SJCRH30 (cell line): ENCODE measurements around the gene PHYH. TPM values are rescaled to one million over a fixed set of nuclear protein-coding genes. Genes with fewer than 3 reads are reported as not detected.
"Not testable (repeated sequence)": the region's sequence is repeated elsewhere in the genome, so short reads cannot be mapped to it uniquely, and the experiment has no call there.

ENCODE experiments used
- DNase-seq, 2 experiments: peaks; one replicate each; pipeline ENCODE4 v3.0.0-alpha.2; 2015 to 2020
- H3K27ac ChIP-seq: fragments of 250-450 bp; sonication (Bioruptor Pico); 2 replicates; pipeline ENCODE4 v1.5.1; 2020; ENCODE audit warnings: mild to moderate bottlenecking, moderate library complexity
- H3K27me3 ChIP-seq: fragments of 250-450 bp; sonication (Bioruptor Pico); 2 replicates; pipeline ENCODE4 v1.5.1; 2020; ENCODE audit warnings: mild to moderate bottlenecking, moderate library complexity
- H3K36me3 ChIP-seq: fragments of 250-450 bp; sonication (Bioruptor Pico); 2 replicates; pipeline ENCODE4 v1.5.1; 2020; ENCODE audit warnings: mild to moderate bottlenecking, moderate library complexity
- H3K4me1 ChIP-seq: fragments of 250-450 bp; sonication (Bioruptor Pico); 2 replicates; pipeline ENCODE4 v1.5.1; 2020; ENCODE audit warnings: mild to moderate bottlenecking, moderate library complexity
- H3K4me3 ChIP-seq: fragments of 250-450 bp; sonication (Bioruptor Pico); 2 replicates; pipeline ENCODE4 v1.5.1; 2020; ENCODE audit warnings: mild to moderate bottlenecking, moderate library complexity
- H3K9me3 ChIP-seq: fragments of 250-450 bp; sonication (Bioruptor Pico); replicated peaks from 2 replicates; pipeline ENCODE4 v1.5.1; 2020; ENCODE audit warnings: mild to moderate bottlenecking, moderate library complexity
- total RNA-seq: library from RNA; depleted of rRNA; stranded (reverse); fragments of >200 nt; shearing (Covaris generic); gene quantifications from 2 replicates; pipeline ENCODE4 v1.2.3, GENCODE V29; 2014

PHYH gene
- total RNA-seq, 1 experiment from 2014 or later: 12.8 TPM

GRCh38 chr10:13306103-13306502, 6.2 kb upstream of the PHYH start:
- Histone ChIP-seq H3K4me1 (no peaks in the 10 kb centered on the region), H3K4me3 (no peak overlapping the region), H3K9me3 (no peaks in the 10 kb centered on the region), H3K27me3 (no peaks in the 10 kb centered on the region), H3K36me3 (no peaks in the 10 kb centered on the region), H3K27ac (no peak overlapping the region)
- DNase-seq: no peak

DNA sequence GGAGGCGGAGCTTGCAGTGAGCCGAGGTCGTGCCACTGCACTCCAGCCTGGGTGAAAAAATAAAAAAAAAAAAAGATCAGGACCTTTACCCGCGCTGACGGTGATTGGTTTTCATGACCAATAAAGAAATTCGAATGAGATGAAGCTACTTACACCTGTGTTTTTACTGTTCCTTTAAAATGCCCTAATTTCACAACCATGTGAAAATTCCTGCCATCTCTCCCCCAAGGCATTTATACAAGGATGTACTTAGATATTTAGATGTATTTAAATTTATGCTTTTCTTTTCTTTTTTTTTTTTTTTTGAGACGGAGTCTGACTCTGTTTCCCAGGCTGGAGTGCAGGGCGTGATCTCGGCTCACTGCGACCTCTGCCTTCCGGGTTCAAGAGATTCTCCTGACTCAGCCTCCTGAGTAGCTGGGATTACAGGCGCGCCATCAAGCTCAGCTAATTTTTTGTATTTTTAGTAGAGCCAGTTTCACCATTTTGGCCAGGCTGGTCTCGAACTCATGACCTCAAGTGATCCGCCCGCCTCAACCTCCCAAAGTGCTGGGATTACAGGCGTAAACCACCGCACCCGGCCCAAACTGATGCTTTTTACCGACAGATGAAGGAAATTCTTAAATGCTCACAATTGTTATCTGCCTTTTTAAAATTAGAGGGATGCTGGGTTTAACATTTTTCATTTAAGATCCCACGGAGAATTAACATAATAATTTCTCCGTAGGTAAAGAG, 3.1 kb upstream of the PHYH start:
- Histone ChIP-seq H3K36me3 (no peaks in the 10 kb centered on the region), H3K4me1 (0 out of 2 replicates have a peak, but pooled peaks cover 2% of the 10 kb centered on the region), H3K27me3 (no peaks in the 10 kb centered on the region), H3K4me3 (peak overlapping the region; percentile 62), H3K27ac (no peak overlapping the region; the same call in 1 of the 2 replicates), H3K9me3 (no peaks in the 10 kb centered on the region)
- DNase-seq: no peak

GRCh38 chr10:13298748-13299436, 972 bp downstream of the PHYH start:
- H3K4me3 ChIP-seq: peak overlapping the region; percentile 90
- DNase-seq: no peak
- peak overlapping the region; percentile 86 for H3K27ac ChIP-seq
- no peaks in the 10 kb centered on the region for H3K36me3 ChIP-seq
- H3K9me3 ChIP-seq: no peaks in the 10 kb centered on the region
- no peaks in the 10 kb centered on the region for H3K27me3 ChIP-seq
- H3K4me1 ChIP-seq: 0 out of 2 replicates have a peak, but pooled peaks cover 2% of the 10 kb centered on the region

- no peaks in the 10 kb centered on the region for H3K27me3 ChIP-seq
- 0 out of 2 replicates have a peak, but pooled peaks cover 2% of the 10 kb centered on the region for H3K4me1 ChIP-seq
- H3K36me3 ChIP-seq: no peaks in the 10 kb centered on the region
- H3K9me3 ChIP-seq: no peaks in the 10 kb centered on the region
- H3K4me3 ChIP-seq: no peak overlapping the region
- H3K27ac ChIP-seq: no peak overlapping the region
- no peak for DNase-seq
Observed at GRCh38 chr10:13296476-13296875, 3.4 kb downstream of the PHYH start.

- H3K4me3 ChIP-seq: no peak overlapping the region
- no peaks in the 10 kb centered on the region for H3K27me3 ChIP-seq
- H3K27ac ChIP-seq: no peak overlapping the region
- no peaks in the 10 kb centered on the region for H3K9me3 ChIP-seq
- 0 out of 2 replicates have a peak, but pooled peaks cover 2% of the 10 kb centered on the region for H3K4me1 ChIP-seq
- no peak for DNase-seq
- H3K36me3 ChIP-seq: no peaks in the 10 kb centered on the region
Observed at GRCh38 chr10:13294784-13295183, 5.1 kb downstream of the PHYH start.

GRCh38 chr10:13291821-13292773, 7.8 kb downstream of the PHYH start:
- no peak for DNase-seq
- Histone ChIP-seq H3K4me1 (no peaks in the 10 kb centered on the region), H3K4me3 (no peak overlapping the region), H3K36me3 (no peaks in the 10 kb centered on the region), H3K27ac (no peak overlapping the region), H3K9me3 (no peaks in the 10 kb centered on the region), H3K27me3 (no peaks in the 10 kb centered on the region)

DNA sequence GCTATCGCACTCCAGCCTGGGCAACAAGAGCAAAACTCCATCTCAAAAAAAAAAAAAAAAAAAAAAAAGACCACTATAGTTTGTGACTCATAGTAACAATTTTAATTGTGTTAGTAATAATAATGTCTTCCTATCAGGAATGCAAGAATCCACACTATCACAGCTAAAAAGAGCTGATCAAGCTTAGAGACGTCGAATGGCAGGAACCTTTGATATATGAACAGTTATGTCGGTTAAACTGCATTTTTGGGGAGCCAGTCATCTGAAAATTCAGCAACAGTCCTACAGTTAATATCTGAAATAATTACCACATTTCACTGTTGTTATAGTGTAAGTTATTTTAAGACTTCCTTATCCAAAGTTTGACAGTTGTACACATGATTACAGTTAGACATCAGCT, 8.8 kb downstream of the PHYH start:
- no peaks in the 10 kb centered on the region for H3K4me1 ChIP-seq
- no peaks in the 10 kb centered on the region for H3K27me3 ChIP-seq
- H3K36me3 ChIP-seq: no peaks in the 10 kb centered on the region
- H3K4me3 ChIP-seq: no peak overlapping the region
- no peak for DNase-seq
- H3K27ac ChIP-seq: no peak overlapping the region
- no peaks in the 10 kb centered on the region for H3K9me3 ChIP-seq

GRCh38 chr10:13284050-13284449, 15.8 kb downstream of the PHYH start:
- no peaks in the 10 kb centered on the region for H3K4me1 ChIP-seq
- H3K4me3 ChIP-seq: no peak overlapping the region
- H3K27me3 ChIP-seq: no peaks in the 10 kb centered on the region
- no peaks in the 10 kb centered on the region; the same call in 1 of the 2 replicates for H3K36me3 ChIP-seq
- no peak for DNase-seq
- H3K9me3 ChIP-seq: no peaks in the 10 kb centered on the region
- H3K27ac ChIP-seq: no peak overlapping the region

DNA sequence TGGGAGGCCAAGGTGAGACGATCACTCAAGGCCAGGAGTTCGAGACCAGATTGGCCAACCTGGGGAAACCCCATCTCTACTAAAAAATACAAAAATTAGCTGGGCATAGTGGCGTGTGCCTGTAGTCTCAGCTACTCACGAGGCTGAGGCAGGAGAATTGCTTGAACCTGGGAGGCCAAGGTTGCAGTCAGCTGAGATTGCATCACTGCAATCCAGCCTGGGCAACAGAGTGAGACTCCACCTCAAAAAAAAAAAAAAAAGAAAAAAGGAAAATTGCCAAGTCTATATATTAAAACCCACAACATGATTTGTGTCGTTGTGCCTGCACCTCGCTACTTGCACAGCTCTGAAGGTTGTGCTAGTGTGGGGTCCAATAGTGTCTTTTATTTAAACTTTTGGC, 17.5 kb downstream of the PHYH start:
- H3K9me3 ChIP-seq, H3K4me1 ChIP-seq, H3K4me3 ChIP-seq, H3K27me3 ChIP-seq, H3K36me3 ChIP-seq, H3K27ac ChIP-seq, DNase-seq: not testable (repeated sequence)

DNA sequence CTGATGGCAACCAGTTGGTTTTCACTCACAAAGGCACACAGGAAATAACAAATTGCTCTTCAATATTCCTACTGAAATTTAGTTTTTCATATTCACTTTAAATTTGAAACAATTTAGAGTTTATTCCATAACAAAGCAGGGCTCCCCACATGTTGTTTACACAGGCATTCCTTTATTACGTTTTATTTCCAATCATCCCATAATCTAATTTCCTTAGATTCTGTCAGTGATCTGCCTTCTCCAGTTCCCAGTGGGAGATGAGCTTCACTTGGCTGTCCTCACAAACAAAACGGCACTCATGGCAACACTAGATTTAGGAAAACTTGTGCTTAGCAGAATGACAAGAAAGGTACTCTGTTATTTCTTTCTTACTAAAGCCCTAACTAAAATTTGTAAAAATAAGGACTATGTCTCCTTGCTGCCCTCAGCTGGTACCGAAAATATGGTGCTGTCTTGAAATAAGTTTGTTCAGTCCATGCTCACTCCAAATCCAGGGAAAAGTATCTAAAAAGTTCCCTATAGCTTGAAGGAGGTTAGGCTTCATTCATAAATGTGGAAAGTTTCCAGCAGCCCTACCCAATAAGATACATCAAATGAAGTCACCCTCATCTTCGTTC, 23.0 kb downstream of the PHYH start:
- Histone ChIP-seq H3K4me3 (no peak overlapping the region), H3K27me3 (no peaks in the 10 kb centered on the region), H3K4me1 (no peaks in the 10 kb centered on the region), H3K36me3 (no peaks in the 10 kb centered on the region; the same call in 1 of the 2 replicates), H3K9me3 (no peaks in the 10 kb centered on the region), H3K27ac (no peak overlapping the region)
- no peak for DNase-seq

DNA sequence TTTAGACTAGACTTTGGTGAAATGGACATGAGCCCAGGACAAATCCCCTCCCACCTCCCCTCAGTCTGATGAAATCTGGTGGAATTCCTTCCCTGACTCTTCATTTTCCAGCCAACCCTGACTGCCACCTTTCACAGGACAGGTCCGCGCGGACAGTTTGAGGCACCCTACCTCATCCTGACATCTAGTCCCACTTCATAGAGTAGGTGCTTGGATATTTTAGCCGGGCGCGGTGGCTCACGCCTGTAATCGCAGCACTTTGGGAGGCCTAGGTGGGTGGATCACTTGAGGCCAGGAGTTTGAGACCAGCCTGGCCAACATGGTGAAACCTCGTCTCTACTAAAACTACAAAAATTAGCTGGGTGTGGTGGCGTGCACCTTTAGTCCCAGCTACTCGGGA, 23.7 kb downstream of the PHYH start:
- H3K9me3 ChIP-seq, H3K27ac ChIP-seq, H3K36me3 ChIP-seq, DNase-seq, H3K27me3 ChIP-seq, H3K4me1 ChIP-seq, H3K4me3 ChIP-seq: not testable (repeated sequence)

- peak; percentile 45 to 65 for DNase-seq
- H3K4me1 ChIP-seq: 0 out of 2 replicates have a peak, but pooled peaks cover 5% of the 10 kb centered on the region
- H3K27me3 ChIP-seq: no peaks in the 10 kb centered on the region
- H3K36me3 ChIP-seq: no peaks in the 10 kb centered on the region
- no peak overlapping the region for H3K27ac ChIP-seq
- H3K9me3 ChIP-seq: no peaks in the 10 kb centered on the region
- peak overlapping the region; percentile 39 for H3K4me3 ChIP-seq
Observed at GRCh38 chr10:13272164-13272571, 27.7 kb downstream of the PHYH start.

GRCh38 chr10:13271552-13272163, 28.2 kb downstream of the PHYH start:
- DNase-seq: peak; percentile 71 to 75
- H3K27me3 ChIP-seq: no peaks in the 10 kb centered on the region
- H3K4me3 ChIP-seq: peak overlapping the region; percentile 39
- no peak overlapping the region for H3K27ac ChIP-seq
- H3K4me1 ChIP-seq: 0 out of 2 replicates have a peak, but pooled peaks cover 5% of the 10 kb centered on the region
- no peaks in the 10 kb centered on the region for H3K36me3 ChIP-seq
- no peaks in the 10 kb centered on the region for H3K9me3 ChIP-seq
